SK-MEL-5 (cell line): ENCODE results near the gene PCSK5. TPM values are rescaled to one million over a fixed set of nuclear protein-coding genes. Genes with fewer than 3 reads are reported as not detected.
"Not testable (repeated sequence)": the region's sequence is repeated elsewhere in the genome, so short reads cannot be mapped to it uniquely, and the experiment has no call there.

Experiments used
- DNase-seq: peaks from one replicate; pipeline ENCODE4 v3.0.0-alpha.2; 2016; ENCODE audit warnings: low read depth, low spot score
- in situ Hi-C: cut with HindIII; loops from 2 replicates; pipeline ENCODE4 v1.10.0; 2016; ENCODE audit warnings: low sequenced_read_pairs, high pct_unique_total_duplicates, low pct_unique_long_range_greater_than_20kb
- total RNA-seq: library from RNA; depleted of rRNA; stranded (reverse); fragments of >200 nt; shearing (Covaris generic); gene quantifications from 2 replicates; pipeline ENCODE4 v1.2.3, GENCODE V29; 2014

PCSK5 gene
- total RNA-seq, 1 experiment from 2014 or later: 0.08 TPM

DNA sequence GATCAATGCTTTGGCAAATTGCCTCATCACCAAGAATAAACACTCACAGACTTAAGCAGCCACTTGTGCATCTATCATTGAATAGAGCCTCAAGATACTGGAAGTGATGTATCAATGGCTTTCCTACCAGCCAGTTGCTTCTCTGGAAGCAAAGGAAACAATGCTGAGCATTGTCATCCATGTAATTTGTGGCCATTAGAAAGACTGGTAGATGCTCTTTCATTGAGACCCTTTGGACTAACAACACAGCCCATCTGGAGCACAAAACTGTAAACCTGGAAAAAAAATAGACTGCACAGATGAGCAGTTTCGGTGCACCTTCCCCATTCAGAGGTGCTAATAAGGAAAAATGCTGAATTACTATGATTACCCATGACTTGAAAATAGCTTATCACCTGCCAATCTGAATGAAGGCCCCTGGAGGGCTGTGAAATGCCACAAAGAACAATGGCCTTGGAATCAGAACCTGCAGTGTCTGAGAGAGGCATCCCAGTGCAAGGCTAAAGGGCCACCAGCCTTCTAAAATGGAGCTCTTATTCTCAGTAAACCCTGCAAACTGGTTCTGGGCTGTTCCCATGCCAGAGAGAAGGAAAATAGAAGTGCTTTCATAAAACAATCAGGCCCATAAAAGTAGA, 376.3 kb downstream of the PCSK5 start:
- no peak for DNase-seq
- in situ Hi-C loops: no loop called here

- in situ Hi-C loops: no loop called here
Observed at GRCh38 chr9:76267284-76267652, 376.8 kb downstream of the PCSK5 start.

DNA sequence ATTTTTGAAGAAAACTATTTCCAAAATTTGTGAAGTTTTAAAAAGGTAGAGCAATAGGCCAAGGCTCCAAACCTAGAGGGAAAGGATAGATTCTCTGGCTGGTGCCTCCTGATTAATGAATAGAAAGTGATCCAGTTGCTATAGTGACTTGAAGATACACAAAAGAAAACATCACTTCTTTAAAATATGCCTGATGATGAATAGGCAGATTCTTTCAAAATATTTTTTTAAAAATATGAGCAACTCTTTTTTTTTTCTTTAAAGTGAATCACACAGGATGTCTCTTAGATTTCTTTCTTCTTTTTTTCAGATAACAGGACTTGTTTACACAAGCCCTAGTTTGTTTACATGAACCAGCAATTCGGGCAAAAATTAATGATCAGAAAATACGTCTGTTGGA, 379.3 kb downstream of the PCSK5 start:
- in situ Hi-C loops: no loop called here
- DNase-seq: no peak

More at GRCh38 chr9:76267284-76267652, 376.8 kb downstream of the PCSK5 start:
- peak; percentile 14 for DNase-seq

GRCh38 chr9:76271755-76272154, 381.3 kb downstream of the PCSK5 start:
- DNase-seq: no peak

DNA sequence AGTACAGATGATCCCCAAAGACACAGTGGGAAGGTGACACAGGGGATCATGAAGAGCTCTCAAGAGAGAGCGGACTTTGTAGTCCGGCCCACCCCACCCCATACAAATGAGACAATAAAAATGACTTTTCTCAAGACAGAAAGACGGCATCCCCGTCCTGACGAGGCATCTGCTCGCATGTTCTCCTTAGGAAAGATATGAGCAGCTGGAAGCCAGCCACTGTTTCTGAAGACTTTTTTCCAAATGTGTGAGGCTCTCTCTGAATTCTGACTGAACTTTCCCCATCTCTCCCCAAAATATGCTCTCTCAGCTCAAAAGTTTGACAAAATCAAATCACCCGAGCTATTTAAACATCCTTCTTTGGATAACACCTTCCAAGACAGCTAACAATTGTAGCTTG, 398.6 kb downstream of the PCSK5 start:
- in situ Hi-C loops: no loop called here
- DNase-seq: no peak

More at GRCh38 chr9:76271755-76272154, 381.3 kb downstream of the PCSK5 start:
- in situ Hi-C loops: no loop called here

- DNase-seq: no peak
- in situ Hi-C loops: no loop called here
Observed at GRCh38 chr9:76289703-76290102, 399.2 kb downstream of the PCSK5 start.

- in situ Hi-C loops: no loop called here
Observed at GRCh38 chr9:76290555-76290954, 400.1 kb downstream of the PCSK5 start.

GRCh38 chr9:76292246-76292645, 401.8 kb downstream of the PCSK5 start:
- in situ Hi-C loops: no loop called here
- no peak for DNase-seq

More at GRCh38 chr9:76290555-76290954, 400.1 kb downstream of the PCSK5 start:
- no peak for DNase-seq

- in situ Hi-C loops: no loop called here
- DNase-seq: no peak
Observed at GRCh38 chr9:76292658-76293057, 402.2 kb downstream of the PCSK5 start.

GRCh38 chr9:76294301-76294700, 403.8 kb downstream of the PCSK5 start:
- no peak for DNase-seq
- in situ Hi-C loops: no loop called here

DNA sequence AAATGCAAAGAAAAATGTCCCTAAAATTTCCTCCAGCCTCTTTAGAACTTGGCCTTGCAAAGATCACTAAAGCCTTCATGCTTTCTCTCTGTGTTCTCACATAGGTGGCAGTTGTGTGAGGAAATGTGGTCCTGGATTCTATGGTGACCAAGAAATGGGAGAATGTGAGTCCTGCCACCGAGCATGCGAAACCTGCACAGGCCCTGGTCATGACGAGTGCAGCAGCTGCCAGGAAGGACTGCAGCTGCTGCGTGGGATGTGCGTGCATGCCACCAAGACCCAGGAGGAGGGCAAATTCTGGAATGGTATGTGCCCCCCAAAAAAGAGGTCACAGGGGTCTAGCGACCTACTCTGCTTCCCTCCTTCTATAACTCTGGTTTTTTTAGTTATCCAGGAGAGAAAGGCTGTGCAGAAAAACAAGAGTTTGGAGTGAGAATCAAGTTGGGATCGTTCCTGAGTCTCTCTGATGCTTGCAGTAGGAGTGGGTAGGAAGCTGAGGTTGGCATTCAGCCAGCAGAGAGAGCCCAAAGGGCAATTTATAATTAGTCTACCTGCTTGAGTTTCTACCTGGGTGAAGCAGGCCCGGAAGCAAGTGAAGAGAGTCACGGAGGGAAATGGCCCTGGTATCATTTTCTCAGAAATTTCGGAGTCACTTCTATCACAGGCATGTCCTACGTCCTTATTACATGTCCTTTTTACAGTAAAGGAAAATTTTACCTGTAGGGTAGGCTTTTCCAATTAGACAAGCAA, 406.3 kb downstream of the PCSK5 start:
- in situ Hi-C loops: no loop called here
- DNase-seq: no peak

- in situ Hi-C loops: no loop called here
- DNase-seq: no peak
Observed at GRCh38 chr9:76297721-76298239, 407.3 kb downstream of the PCSK5 start.

DNA sequence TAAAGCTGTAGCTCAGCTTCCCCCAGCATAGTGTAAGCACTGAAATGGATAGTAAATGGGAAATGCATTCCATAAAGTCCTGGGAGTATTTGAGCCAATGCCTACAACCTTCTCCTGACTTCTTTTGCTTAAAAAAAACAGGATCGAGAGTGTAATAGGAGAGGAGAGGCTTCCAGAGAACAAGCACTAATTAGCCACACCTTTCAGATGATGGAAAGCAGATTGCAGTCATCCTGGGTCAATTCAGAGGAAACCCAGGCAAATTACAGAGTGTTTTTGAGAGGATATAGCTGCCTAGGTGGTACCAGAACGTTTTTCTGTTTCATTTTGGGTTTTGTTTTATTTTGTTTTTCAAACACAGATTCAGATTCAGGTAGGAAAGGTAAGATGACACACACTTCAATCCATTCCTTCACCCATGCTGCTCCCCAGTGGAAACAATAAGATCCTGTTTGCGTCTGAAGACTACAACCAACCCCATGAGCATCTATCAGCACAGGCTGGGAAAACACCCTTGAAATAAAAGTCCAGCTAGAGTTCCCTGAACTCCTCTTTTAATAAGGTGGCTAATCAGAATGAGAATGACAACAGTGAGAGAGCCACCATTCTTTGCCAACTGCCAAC, 408.2 kb downstream of the PCSK5 start:
- in situ Hi-C loops: no loop called here
- no peak for DNase-seq

GRCh38 chr9:76302543-76302942, 412.1 kb downstream of the PCSK5 start:
- in situ Hi-C loops: no loop called here
- no peak for DNase-seq

DNA sequence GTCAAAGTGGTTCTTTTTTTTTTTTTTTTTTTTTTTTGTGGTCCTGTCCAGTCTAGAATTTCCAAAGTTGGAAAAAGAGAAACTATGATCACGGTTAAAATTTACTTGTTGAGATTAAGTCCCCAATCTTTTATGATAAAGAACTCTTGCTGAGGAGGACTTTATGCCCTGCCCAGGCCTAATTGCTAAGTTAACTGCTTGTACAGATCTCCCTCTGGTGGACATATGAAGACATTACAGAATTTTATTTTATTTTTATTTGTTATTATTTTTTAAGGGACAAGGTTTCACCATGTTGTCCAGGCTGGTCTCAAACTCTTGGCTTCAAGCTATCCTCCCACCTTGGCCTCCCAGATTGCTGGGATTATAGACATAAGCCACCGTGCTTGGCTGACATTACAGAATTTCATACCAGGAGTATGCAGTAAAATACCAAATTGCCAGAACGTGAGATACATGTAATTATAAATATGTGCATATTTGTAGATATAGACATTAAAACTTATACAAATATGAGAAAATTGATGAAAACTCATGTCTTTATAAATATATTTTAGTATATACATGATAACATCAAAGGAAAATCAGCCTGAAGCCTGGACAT, 412.6 kb downstream of the PCSK5 start:
- DNase-seq: peak; percentile 65
- in situ Hi-C loops: no loop called here

- DNase-seq: peak; percentile 17
- in situ Hi-C loops: not testable (repeated sequence)
Observed at GRCh38 chr9:76307047-76307446, 416.6 kb downstream of the PCSK5 start.

GRCh38 chr9:76310577-76310976, 420.1 kb downstream of the PCSK5 start:
- no peak for DNase-seq
- in situ Hi-C loops: no loop called here

GRCh38 chr9:76310991-76311390, 420.5 kb downstream of the PCSK5 start:
- in situ Hi-C loops: no loop called here

More at GRCh38 chr9:76310991-76311390, 420.5 kb downstream of the PCSK5 start:
- no peak for DNase-seq
